ENCODE results near the gene NEUROG1. TPM values are rescaled to one million over a fixed set of nuclear protein-coding genes. Genes with fewer than 3 reads are reported as not detected.

The NEUROG1 gene
- total RNA-seq, 1 donor from 2014 or later, result not detected

DNA sequence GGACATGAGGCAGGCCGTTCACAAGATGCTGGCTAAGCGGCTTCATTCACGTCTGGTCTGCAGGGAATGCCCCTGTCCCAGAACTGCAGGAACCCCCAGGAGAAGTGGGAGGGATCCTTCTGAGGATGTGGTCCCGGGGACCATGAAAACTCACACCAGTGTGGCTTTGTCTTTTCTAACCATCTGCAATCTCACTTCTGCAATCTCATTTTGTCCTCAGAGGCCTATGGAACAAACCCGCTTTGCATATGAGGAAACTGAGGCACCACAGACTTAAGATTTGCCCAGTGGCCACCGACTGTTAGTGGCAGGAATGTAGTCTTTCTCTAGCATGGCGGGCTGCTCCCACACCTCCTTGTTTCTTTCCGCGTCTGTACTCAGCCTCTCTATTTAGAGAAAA, 36.1 kb upstream of the NEUROG1 start:
- Mint-ChIP-seq H3K36me3 (ENCODE audit: low read depth, unreplicated experiment) (no peaks in the 10 kb centered on the region), H3K4me1 (ENCODE audit: unreplicated experiment) (no peaks in the 10 kb centered on the region), H3K27ac (ENCODE audit: unreplicated experiment) (no peak overlapping the region), H3K27me3 (ENCODE audit: unreplicated experiment) (peaks cover 5% of the 10 kb centered on the region), H3K9me3 (ENCODE audit: unreplicated experiment) (no peaks in the 10 kb centered on the region), H3K4me3 (ENCODE audit: unreplicated experiment) (no peak overlapping the region)
- TF ChIP-seq CTCF (IDR thresholded peaks at IDR 0.05; ENCODE audit: unreplicated experiment), result no peak
- DNase-seq (ENCODE audit: low spot score), result no peak

GRCh38 chr5:135571066-135571609, 35.4 kb upstream of the NEUROG1 start:
- no peak overlapping the region for H3K4me3 Mint-ChIP-seq (ENCODE audit: unreplicated experiment)
- TF ChIP-seq CTCF (IDR thresholded peaks at IDR 0.05; ENCODE audit: unreplicated experiment), result no peak
- no peaks in the 10 kb centered on the region for H3K4me1 Mint-ChIP-seq (ENCODE audit: unreplicated experiment)
- H3K27ac Mint-ChIP-seq (ENCODE audit: unreplicated experiment), result no peak overlapping the region
- no peaks in the 10 kb centered on the region for H3K9me3 Mint-ChIP-seq (ENCODE audit: unreplicated experiment)
- H3K36me3 Mint-ChIP-seq (ENCODE audit: low read depth, unreplicated experiment), result no peaks in the 10 kb centered on the region
- peaks cover 5% of the 10 kb centered on the region for H3K27me3 Mint-ChIP-seq (ENCODE audit: unreplicated experiment)
- no peak for DNase-seq (ENCODE audit: low spot score)

DNA sequence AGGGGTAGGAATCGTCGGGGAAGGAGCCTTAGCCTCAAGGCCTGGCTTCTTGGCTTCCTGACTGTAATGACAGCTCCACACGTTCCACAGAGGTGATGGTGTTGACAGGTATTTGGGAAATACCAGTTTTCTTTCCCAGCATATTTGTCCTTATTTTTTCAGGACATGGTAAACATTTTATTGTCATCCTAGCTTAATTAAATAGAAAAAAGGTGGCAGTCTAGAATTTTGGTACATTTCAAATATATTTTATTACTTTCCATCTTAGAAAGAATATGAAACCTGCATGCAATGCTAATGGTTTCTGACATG, 34.6 kb upstream of the NEUROG1 start:
- no peak for DNase-seq (ENCODE audit: low spot score)
- H3K4me1 Mint-ChIP-seq (ENCODE audit: unreplicated experiment), result no peaks in the 10 kb centered on the region
- TF ChIP-seq CTCF (IDR thresholded peaks at IDR 0.05; ENCODE audit: unreplicated experiment), result no peak
- H3K27ac Mint-ChIP-seq (ENCODE audit: unreplicated experiment), result no peak overlapping the region
- H3K9me3 Mint-ChIP-seq (ENCODE audit: unreplicated experiment), result no peaks in the 10 kb centered on the region
- no peak overlapping the region for H3K4me3 Mint-ChIP-seq (ENCODE audit: unreplicated experiment)
- no peaks in the 10 kb centered on the region for H3K36me3 Mint-ChIP-seq (ENCODE audit: low read depth, unreplicated experiment)
- peaks cover 5% of the 10 kb centered on the region for H3K27me3 Mint-ChIP-seq (ENCODE audit: unreplicated experiment)

GRCh38 chr5:135569755-135570452, 34.1 kb upstream of the NEUROG1 start:
- no peak overlapping the region for H3K27ac Mint-ChIP-seq (ENCODE audit: unreplicated experiment)
- H3K36me3 Mint-ChIP-seq (ENCODE audit: low read depth, unreplicated experiment), result no peaks in the 10 kb centered on the region
- no peaks in the 10 kb centered on the region for H3K4me1 Mint-ChIP-seq (ENCODE audit: unreplicated experiment)
- TF ChIP-seq CTCF (IDR thresholded peaks at IDR 0.05; ENCODE audit: unreplicated experiment), result peak; percentile 44
- H3K27me3 Mint-ChIP-seq (ENCODE audit: unreplicated experiment), result peaks cover 5% of the 10 kb centered on the region
- no peak overlapping the region for H3K4me3 Mint-ChIP-seq (ENCODE audit: unreplicated experiment)
- peak; percentile 72 for DNase-seq (ENCODE audit: low spot score)
- H3K9me3 Mint-ChIP-seq (ENCODE audit: unreplicated experiment), result no peaks in the 10 kb centered on the region

- TF ChIP-seq CTCF (IDR thresholded peaks at IDR 0.05; ENCODE audit: unreplicated experiment), result no peak
- DNase-seq (ENCODE audit: low spot score), result no peak
- Mint-ChIP-seq H3K4me1 (ENCODE audit: unreplicated experiment) (no peaks in the 10 kb centered on the region), H3K36me3 (ENCODE audit: low read depth, unreplicated experiment) (no peaks in the 10 kb centered on the region), H3K9me3 (ENCODE audit: unreplicated experiment) (no peaks in the 10 kb centered on the region), H3K27me3 (ENCODE audit: unreplicated experiment) (peaks cover 6% of the 10 kb centered on the region), H3K27ac (ENCODE audit: unreplicated experiment) (no peak overlapping the region), H3K4me3 (ENCODE audit: unreplicated experiment) (no peak overlapping the region)
These were observed 33.2 kb upstream of the NEUROG1 start for GRCh38 chr5:135568923-135569360.
